Pancreas (tissue), 10 donors: ENCODE results near the gene NTNG1. TPM values are rescaled to one million over a fixed set of nuclear protein-coding genes. Genes with fewer than 3 reads are reported as not detected.

Experiments
- ATAC-seq, 4 donors: fragments of 200-7000 bp; cut with Tn5 transposase; one replicate each; pipeline versions ENCODE4 v1.8.0 to v1.9.1; 2020; ENCODE audit warnings: mild to moderate bottlenecking in 4 of 4, moderate library complexity in 4 of 4
- DNase-seq, 6 donors: peaks; one replicate each; pipeline ENCODE4 v3.0.0-alpha.2; 2020
- FAIRE-seq: peaks from 2 replicates; lab custom pipeline; 2012; peaks lifted over from hg19 to GRCh38; lab: Jason Lieb, UNC
- H3K27ac ChIP-seq, 4 donors: fragments of 200-600 bp; sonication (generic); 1 replicate in 3 of 4; 2 replicates in 1 of 4; pipeline versions ENCODE4 v1.5.0 to v1.8.0; 2020
- H3K27me3 ChIP-seq, 4 donors: fragments of 200-600 bp; one replicate each; pipeline ENCODE4 v1.8.0; 2021
- H3K36me3 ChIP-seq, 3 donors: fragments of 200-600 bp; sonication (generic) in 1 of 3; one replicate each; pipeline versions ENCODE4 v1.5.0 to v1.8.0; 2020 to 2021
- H3K4me1 ChIP-seq, 3 donors: fragments of 200-600 bp; one replicate each; pipeline ENCODE4 v1.8.0; 2021
- H3K4me3 ChIP-seq, 4 donors: fragments of 200-600 bp; sonication (generic) in 2 of 4; one replicate each; pipeline versions ENCODE4 v1.5.0 to v1.8.0; 2020 to 2021
- H3K9me3 ChIP-seq, 4 donors: fragments of 200-600 bp; one replicate each; pipeline ENCODE4 v1.8.0; 2021
- CTCF ChIP-seq, 4 donors: fragments of 200-600 bp; sonication (generic) in 3 of 4; IDR thresholded peaks; one replicate each; pipeline versions ENCODE4 v1.5.0 to v1.8.0; 2021; ENCODE audit warnings: antibody characterized with exemption in 4 of 4
- WGBS, 2 donors: extraction: QIAGEN DNeasy Blood & Tissue Kit; methylation state at CpG; one replicate each; pipeline ENCODE4 v1.1.7; 2013; 5-methylcytosine and 5-hydroxymethylcytosine counted together
- intact Hi-C, 3 donors: fragments of 100-400 bp; cut with DNase I; formaldehyde crosslinking; loops; one replicate each; pipeline versions ENCODE4 v1.11.1 to v1.14.2; 2022
- polyA plus RNA-seq, 2 donors: library from polyadenylated mRNA; stranded (reverse); fragments of 200-250 nt; gene quantifications; one replicate each; pipeline ENCODE4 v1.2.3, GENCODE V29; 2013
- total RNA-seq, 6 donors: library from RNA; stranded (reverse); fragmentation: NEBNext Ultra II Directional in 4 of 6; extraction: Animal tissue kit (Norgen Biotek cat#: 25700) in 4 of 6; gene quantifications; one replicate each; pipeline versions ENCODE4 v1.2.1 to v1.2.4, GENCODE V29; 2021 to 2023
- donor health status: healthy with polysubstance abuse.
- donor health status: DM: no; HTN: no; CAD: no; lungs with moderate emphysema.
- donor health status: DM: no; HTN: no; CAD: no.
- donor health status: control.
- donor health status: control.
- donor health status: Bipolar disorder and iron deficiency.
- donor health status: DM: yes; HTN: yes; CAD: no.
- donor health status: DM: no; HTN: no; CAD: no.
- donor health status: DM: no; HTN: no; CAD: no.
- donor health status: DM: yes; HTN: yes; CAD: no.

The NTNG1 gene
- total and polyA plus RNA-seq, 8 donors: 0.04 to 1.3 (median 0.23) TPM; not detected in 1

GRCh38 chr1:107510347-107510746 is 369.5 kb downstream of the NTNG1 start:
- Histone ChIP-seq H3K9me3 (no peaks in the 10 kb centered on the region), H3K27ac (no peak overlapping the region), H3K4me3 (no peak overlapping the region), H3K36me3 (no peaks in the 10 kb centered on the region), H3K4me1 (no peaks in the 10 kb centered on the region), H3K27me3 (no peaks in the 10 kb centered on the region)
- TF ChIP-seq CTCF (IDR thresholded peaks at IDR 0.05): no peak
- intact Hi-C loops: no loop called here
- DNase-seq (no peak), FAIRE-seq (no peak), ATAC-seq (no peak)
- 62 to 75% methylated on average over 4 of the region's 4 CpGs for WGBS, 2 donors

DNA sequence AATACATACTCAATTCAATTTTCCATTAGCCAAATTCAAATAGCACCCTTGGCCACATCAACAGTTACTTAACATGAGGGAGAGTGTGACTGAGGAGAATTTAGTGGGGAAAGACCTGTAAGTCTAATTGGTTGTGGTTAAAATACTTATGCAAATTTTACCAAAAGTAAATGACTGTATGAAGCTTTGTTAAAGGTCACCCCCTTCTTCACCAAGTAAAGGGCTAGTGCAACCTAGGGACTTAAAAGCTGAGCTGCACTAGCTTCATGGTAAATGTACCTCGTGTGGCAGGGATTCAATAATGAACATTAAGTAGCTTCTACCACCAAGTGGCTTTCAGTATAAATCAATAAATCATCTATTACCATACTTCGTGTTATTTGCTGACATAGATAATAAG is 372.0 kb downstream of the NTNG1 start:
- no peaks in the 10 kb centered on the region for H3K4me1 ChIP-seq
- no peak for TF ChIP-seq CTCF (IDR thresholded peaks at IDR 0.05)
- H3K9me3 ChIP-seq: no peaks in the 10 kb centered on the region
- H3K36me3 ChIP-seq: no peaks in the 10 kb centered on the region
- H3K27me3 ChIP-seq: no peaks in the 10 kb centered on the region
- H3K27ac ChIP-seq: no peak overlapping the region
- 23 to 25% methylated on average over 2 of the region's 2 CpGs for WGBS, 2 donors
- intact Hi-C loops: no loop called here
- DNase-seq: no peak
- H3K4me3 ChIP-seq: no peak overlapping the region
- no peak for ATAC-seq
- no peak for FAIRE-seq

GRCh38 chr1:107514841-107515240 is 374.0 kb downstream of the NTNG1 start:
- TF ChIP-seq CTCF (IDR thresholded peaks at IDR 0.05): no peak
- no peaks in the 10 kb centered on the region for H3K27me3 ChIP-seq
- no peak for FAIRE-seq
- no peak for DNase-seq
- intact Hi-C loops: no loop called here
- no peaks in the 10 kb centered on the region for H3K4me1 ChIP-seq
- no peaks in the 10 kb centered on the region for H3K9me3 ChIP-seq
- no peak for ATAC-seq
- no peaks in the 10 kb centered on the region for H3K36me3 ChIP-seq
- 53 to 60% methylated on average over 3 of the region's 3 CpGs for WGBS, 2 donors
- H3K27ac ChIP-seq: no peak overlapping the region
- H3K4me3 ChIP-seq: no peak overlapping the region

GRCh38 chr1:107515702-107516101 is 374.9 kb downstream of the NTNG1 start:
- TF ChIP-seq CTCF (IDR thresholded peaks at IDR 0.05): no peak
- Histone ChIP-seq H3K9me3 (no peaks in the 10 kb centered on the region), H3K36me3 (no peaks in the 10 kb centered on the region), H3K4me1 (no peaks in the 10 kb centered on the region), H3K27ac (no peak overlapping the region), H3K27me3 (no peaks in the 10 kb centered on the region), H3K4me3 (no peak overlapping the region)
- 69 to 78% methylated on average over 3 of the region's 3 CpGs for WGBS, 2 donors
- intact Hi-C loops: no loop called here
- FAIRE-seq: no peak
- no peak for ATAC-seq
- DNase-seq: no peak

GRCh38 chr1:107523061-107523460 is 382.2 kb downstream of the NTNG1 start:
- H3K27me3 ChIP-seq: no peaks in the 10 kb centered on the region
- WGBS, 2 donors: 48 to 60% methylated on average over 4 of the region's 4 CpGs
- no peak for FAIRE-seq
- intact Hi-C loops: no loop called here
- H3K27ac ChIP-seq: no peak overlapping the region
- H3K36me3 ChIP-seq: no peaks in the 10 kb centered on the region
- DNase-seq: no peak
- no peak for TF ChIP-seq CTCF (IDR thresholded peaks at IDR 0.05)
- no peak overlapping the region for H3K4me3 ChIP-seq
- no peak for ATAC-seq
- H3K9me3 ChIP-seq: no peaks in the 10 kb centered on the region
- no peaks in the 10 kb centered on the region for H3K4me1 ChIP-seq
